ENCODE measurements around the gene BANF1.

DNA sequence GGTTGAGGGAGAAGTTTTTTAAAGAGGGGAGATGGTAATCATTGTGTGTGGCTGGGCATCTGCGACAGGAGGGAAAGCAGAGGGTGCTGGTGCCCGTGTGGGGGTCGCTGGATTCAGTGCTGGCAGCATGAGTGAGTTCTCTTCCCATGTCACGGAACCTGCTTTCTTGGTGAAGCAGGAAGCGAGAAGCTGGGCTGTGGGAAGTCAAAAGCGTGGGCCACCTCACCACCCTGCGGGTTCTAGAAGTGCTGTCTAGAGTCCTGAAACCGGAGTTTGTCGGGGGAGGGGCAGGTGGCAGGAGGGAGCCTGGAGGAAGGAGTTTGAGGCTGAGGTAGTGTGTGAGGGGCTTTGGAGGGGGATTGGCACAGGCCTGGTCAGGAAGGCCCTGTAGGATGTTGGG lies 26.5 kb upstream of the BANF1 start:
- TF ChIP-seq, protein P1, sequence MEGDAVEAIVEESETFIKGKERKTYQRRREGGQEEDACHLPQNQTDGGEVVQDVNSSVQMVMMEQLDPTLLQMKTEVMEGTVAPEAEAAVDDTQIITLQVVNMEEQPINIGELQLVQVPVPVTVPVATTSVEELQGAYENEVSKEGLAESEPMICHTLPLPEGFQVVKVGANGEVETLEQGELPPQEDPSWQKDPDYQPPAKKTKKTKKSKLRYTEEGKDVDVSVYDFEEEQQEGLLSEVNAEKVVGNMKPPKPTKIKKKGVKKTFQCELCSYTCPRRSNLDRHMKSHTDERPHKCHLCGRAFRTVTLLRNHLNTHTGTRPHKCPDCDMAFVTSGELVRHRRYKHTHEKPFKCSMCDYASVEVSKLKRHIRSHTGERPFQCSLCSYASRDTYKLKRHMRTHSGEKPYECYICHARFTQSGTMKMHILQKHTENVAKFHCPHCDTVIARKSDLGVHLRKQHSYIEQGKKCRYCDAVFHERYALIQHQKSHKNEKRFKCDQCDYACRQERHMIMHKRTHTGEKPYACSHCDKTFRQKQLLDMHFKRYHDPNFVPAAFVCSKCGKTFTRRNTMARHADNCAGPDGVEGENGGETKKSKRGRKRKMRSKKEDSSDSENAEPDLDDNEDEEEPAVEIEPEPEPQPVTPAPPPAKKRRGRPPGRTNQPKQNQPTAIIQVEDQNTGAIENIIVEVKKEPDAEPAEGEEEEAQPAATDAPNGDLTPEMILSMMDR (IDR thresholded peaks at IDR 0.05), result no peak
- no peak for TF ChIP-seq POLR2A (IDR thresholded peaks at IDR 0.05)
